H1 (cell line): ENCODE measurements around the gene RB1. TPM values are rescaled to one million over a fixed set of nuclear protein-coding genes. Genes with fewer than 3 reads are reported as not detected.

ENCODE experiments used
- polyA plus RNA-seq, 7 experiments: library from polyadenylated mRNA; depleted of rRNA in 3 of 7; stranded (reverse) in 5 of 7; unstranded in 2 of 7; fragments of >200 nt in 5 of 7; fragments of 200-250 nt in 2 of 7; gene quantifications; 1 replicate in 5 of 7; 2 replicates in 1 of 7; 4 replicates in 1 of 7; pipeline versions ENCODE4 v1.2.1 to v1.2.3, GENCODE V29; 2011 to 2013; ENCODE audit warnings: missing spikeins in 2 of 7, mixed read lengths in 2 of 7
- total RNA-seq: library from RNA; stranded (reverse); fragmentation: NEBNext Ultra II Directional; extraction: Animal tissue kit (Norgen Biotek cat#: 25700); gene quantifications from 2 replicates; pipeline ENCODE4 v1.2.1, GENCODE V29; 2021
- TF ChIP-seq, protein P1 (sequence below): fragments of 300-600 bp; sonication (generic); IDR thresholded peaks from 2 replicates; pipeline ENCODE4 v1.7.1; 2012; ENCODE audit warnings: low read length, moderate library complexity, mild to moderate bottlenecking, inconsistent platforms; ENCODE audit not compliant: insufficient replicate concordance

Gene RB1
- total and polyA plus RNA-seq, 2 of the 8 experiments (the other 6 are each of a cell fraction or from before 2014, with no cell fraction given): 4.1 to 17.5 TPM

DNA sequence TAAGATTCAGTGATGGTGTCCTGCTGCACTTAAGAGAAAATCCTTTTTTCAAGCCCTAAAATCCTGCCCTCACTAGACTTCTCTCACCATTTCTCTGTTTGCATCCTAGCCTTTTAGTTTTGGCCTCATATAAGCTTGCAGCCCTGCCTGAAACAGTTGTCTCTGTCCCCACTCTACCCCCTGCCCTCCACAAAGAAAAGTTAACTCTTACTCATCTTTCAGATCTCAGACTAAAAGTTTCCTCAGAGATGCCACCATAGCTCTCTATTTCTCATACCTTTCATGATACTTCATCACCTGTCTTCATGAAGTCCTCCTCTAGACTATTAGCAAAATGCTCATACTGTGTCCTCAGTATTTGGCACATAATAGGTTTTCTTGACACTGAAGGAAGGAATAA lies 37.4 kb upstream of the RB1 start (continued):
- TF ChIP-seq, protein P1, sequence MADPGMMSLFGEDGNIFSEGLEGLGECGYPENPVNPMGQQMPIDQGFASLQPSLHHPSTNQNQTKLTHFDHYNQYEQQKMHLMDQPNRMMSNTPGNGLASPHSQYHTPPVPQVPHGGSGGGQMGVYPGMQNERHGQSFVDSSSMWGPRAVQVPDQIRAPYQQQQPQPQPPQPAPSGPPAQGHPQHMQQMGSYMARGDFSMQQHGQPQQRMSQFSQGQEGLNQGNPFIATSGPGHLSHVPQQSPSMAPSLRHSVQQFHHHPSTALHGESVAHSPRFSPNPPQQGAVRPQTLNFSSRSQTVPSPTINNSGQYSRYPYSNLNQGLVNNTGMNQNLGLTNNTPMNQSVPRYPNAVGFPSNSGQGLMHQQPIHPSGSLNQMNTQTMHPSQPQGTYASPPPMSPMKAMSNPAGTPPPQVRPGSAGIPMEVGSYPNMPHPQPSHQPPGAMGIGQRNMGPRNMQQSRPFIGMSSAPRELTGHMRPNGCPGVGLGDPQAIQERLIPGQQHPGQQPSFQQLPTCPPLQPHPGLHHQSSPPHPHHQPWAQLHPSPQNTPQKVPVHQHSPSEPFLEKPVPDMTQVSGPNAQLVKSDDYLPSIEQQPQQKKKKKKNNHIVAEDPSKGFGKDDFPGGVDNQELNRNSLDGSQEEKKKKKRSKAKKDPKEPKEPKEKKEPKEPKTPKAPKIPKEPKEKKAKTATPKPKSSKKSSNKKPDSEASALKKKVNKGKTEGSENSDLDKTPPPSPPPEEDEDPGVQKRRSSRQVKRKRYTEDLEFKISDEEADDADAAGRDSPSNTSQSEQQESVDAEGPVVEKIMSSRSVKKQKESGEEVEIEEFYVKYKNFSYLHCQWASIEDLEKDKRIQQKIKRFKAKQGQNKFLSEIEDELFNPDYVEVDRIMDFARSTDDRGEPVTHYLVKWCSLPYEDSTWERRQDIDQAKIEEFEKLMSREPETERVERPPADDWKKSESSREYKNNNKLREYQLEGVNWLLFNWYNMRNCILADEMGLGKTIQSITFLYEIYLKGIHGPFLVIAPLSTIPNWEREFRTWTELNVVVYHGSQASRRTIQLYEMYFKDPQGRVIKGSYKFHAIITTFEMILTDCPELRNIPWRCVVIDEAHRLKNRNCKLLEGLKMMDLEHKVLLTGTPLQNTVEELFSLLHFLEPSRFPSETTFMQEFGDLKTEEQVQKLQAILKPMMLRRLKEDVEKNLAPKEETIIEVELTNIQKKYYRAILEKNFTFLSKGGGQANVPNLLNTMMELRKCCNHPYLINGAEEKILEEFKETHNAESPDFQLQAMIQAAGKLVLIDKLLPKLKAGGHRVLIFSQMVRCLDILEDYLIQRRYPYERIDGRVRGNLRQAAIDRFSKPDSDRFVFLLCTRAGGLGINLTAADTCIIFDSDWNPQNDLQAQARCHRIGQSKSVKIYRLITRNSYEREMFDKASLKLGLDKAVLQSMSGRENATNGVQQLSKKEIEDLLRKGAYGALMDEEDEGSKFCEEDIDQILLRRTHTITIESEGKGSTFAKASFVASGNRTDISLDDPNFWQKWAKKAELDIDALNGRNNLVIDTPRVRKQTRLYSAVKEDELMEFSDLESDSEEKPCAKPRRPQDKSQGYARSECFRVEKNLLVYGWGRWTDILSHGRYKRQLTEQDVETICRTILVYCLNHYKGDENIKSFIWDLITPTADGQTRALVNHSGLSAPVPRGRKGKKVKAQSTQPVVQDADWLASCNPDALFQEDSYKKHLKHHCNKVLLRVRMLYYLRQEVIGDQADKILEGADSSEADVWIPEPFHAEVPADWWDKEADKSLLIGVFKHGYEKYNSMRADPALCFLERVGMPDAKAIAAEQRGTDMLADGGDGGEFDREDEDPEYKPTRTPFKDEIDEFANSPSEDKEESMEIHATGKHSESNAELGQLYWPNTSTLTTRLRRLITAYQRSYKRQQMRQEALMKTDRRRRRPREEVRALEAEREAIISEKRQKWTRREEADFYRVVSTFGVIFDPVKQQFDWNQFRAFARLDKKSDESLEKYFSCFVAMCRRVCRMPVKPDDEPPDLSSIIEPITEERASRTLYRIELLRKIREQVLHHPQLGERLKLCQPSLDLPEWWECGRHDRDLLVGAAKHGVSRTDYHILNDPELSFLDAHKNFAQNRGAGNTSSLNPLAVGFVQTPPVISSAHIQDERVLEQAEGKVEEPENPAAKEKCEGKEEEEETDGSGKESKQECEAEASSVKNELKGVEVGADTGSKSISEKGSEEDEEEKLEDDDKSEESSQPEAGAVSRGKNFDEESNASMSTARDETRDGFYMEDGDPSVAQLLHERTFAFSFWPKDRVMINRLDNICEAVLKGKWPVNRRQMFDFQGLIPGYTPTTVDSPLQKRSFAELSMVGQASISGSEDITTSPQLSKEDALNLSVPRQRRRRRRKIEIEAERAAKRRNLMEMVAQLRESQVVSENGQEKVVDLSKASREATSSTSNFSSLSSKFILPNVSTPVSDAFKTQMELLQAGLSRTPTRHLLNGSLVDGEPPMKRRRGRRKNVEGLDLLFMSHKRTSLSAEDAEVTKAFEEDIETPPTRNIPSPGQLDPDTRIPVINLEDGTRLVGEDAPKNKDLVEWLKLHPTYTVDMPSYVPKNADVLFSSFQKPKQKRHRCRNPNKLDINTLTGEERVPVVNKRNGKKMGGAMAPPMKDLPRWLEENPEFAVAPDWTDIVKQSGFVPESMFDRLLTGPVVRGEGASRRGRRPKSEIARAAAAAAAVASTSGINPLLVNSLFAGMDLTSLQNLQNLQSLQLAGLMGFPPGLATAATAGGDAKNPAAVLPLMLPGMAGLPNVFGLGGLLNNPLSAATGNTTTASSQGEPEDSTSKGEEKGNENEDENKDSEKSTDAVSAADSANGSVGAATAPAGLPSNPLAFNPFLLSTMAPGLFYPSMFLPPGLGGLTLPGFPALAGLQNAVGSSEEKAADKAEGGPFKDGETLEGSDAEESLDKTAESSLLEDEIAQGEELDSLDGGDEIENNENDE: no peak
